Stomach (tissue), 4 donors: ENCODE measurements around the gene SLC24A3.

Experiments used
- EP300 ChIP-seq: sonication (generic); formaldehyde crosslinking; IDR thresholded peaks from one replicate; pipeline ENCODE4 v1.6.1; 2017; ENCODE audit warnings: antibody characterized with exemption
- POLR2A ChIP-seq, 4 donors: fragments of 450-650 bp; IDR thresholded peaks; one replicate each; pipeline ENCODE4 v1.6.1; 2016; ENCODE audit warnings: antibody characterized with exemption in 4 of 4, control low read depth in 2 of 4, mild to moderate bottlenecking in 1 of 4, moderate library complexity in 1 of 4
- POLR2AphosphoS5 ChIP-seq, 3 donors: sonication (generic); formaldehyde crosslinking; IDR thresholded peaks; one replicate each; pipeline ENCODE4 v1.6.1; 2016; ENCODE audit warnings: antibody characterized with exemption in 3 of 3
- TF ChIP-seq, protein P1 (sequence below), 7 experiments: fragments of 450-650 bp in 4 of 7; fragments of 200-600 bp in 3 of 7; sonication (generic) in 3 of 7; IDR thresholded peaks; one replicate each; pipeline ENCODE4 v1.5.1; 2016 to 2019; ENCODE audit warnings: antibody characterized with exemption in 7 of 7, control low read depth in 2 of 7, mild to moderate bottlenecking in 1 of 7

DNA sequence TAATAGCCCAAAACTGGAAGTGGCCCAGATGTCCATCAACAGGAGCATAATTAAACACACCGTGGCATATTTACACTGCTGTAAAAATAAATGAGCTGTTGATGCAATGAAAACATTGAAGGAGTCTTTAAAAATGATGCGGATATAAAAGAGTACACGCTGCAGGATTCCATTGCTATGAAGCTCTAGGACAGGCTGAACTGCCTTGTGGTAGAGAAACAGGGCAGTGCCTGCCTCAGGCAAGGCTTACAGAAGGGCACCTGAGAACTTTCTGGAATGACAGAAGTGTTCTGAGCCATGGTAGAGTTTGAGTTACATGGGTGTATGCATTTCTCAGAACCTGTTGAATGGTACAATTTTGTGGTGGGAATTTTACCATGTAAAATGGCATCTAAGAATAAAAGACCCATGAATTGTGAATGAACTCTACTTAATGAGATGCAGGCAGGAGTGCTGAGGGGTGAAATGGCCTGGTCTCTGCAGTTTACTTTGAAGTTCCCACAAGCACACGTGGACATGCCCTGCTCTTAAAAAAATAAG, 500.3 kb downstream of the SLC24A3 start:
- TF ChIP-seq POLR2AphosphoS5 (IDR thresholded peaks at IDR 0.05) (peak in 1 of 3 donors; percentile 59), POLR2A (IDR thresholded peaks at IDR 0.05) (no peak), EP300 (no peak)
- TF ChIP-seq, protein P1, sequence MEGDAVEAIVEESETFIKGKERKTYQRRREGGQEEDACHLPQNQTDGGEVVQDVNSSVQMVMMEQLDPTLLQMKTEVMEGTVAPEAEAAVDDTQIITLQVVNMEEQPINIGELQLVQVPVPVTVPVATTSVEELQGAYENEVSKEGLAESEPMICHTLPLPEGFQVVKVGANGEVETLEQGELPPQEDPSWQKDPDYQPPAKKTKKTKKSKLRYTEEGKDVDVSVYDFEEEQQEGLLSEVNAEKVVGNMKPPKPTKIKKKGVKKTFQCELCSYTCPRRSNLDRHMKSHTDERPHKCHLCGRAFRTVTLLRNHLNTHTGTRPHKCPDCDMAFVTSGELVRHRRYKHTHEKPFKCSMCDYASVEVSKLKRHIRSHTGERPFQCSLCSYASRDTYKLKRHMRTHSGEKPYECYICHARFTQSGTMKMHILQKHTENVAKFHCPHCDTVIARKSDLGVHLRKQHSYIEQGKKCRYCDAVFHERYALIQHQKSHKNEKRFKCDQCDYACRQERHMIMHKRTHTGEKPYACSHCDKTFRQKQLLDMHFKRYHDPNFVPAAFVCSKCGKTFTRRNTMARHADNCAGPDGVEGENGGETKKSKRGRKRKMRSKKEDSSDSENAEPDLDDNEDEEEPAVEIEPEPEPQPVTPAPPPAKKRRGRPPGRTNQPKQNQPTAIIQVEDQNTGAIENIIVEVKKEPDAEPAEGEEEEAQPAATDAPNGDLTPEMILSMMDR (IDR thresholded peaks at IDR 0.05), result no peak
